ENCODE results near the gene AARS2.

AARS2 gene

DNA sequence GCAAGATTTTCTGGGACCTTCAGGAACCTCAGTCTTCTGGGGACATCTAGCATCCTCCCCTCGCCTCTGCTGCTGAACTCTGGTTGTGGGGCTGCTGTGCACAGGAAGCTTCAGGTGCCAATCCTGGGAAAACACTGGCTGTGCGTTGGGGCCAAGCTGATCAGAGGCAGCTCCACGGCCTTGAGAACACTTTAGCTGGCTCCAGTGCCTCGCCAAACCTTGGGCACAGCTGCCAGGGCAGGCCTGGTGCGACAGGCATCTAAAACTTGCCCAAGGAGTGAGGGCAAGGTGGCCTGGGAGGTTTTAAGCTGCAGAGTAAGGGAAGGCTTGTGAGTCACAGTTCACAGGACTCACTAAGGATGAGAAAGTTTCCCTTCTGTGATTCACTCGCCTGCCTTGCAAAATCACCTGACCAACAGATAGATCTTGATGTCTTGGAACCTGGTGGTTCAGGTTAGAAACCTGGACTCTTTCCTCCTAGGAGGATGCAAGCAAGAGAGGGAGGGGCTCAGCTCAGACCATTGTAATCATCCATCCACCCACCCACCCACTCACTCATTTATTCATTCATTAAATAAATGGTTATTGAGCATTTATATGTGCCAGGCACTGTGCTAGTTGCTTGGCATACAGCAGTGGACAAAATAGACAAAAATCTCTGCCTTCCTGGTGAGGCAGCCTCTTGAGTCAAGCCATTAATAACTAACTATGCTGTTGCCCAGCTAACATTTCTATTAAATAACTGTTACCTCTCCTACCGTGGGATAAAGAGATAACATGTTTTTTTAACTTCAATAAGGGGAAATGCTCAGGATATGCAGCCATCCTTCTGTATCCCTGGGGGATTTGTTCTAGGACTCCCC, 26.8 kb upstream of the AARS2 start:
- no peak overlapping the region for H3K4me3 ChIP-seq (ENCODE audit: low read depth, low read length)
- no peak for TF ChIP-seq CTCF (IDR thresholded peaks at IDR 0.05; ENCODE audit: control insufficient read depth, extremely low read depth, insufficient read depth)
- DNase-seq (ENCODE audit: low read depth) = no peak

DNA sequence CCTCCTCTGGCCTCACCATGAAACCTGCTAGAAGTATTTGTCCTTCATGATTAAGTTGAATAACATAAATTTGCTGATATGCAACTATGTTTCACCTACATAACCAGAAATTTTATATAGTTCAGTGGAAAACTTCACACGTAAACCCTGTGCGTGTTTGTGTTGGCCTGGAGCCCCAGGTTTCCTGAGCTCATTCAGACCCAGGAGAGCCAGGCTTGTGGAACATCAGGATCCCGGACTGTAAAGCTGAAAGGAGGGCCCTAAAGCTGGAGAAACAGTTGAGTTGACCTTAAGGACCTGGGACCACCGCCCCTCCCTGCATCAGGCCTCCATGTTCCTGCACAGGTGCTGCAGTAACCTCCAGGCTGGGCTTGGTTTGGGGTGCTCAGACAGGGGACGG, 26.2 kb upstream of the AARS2 start:
- no peak overlapping the region for H3K4me3 ChIP-seq (ENCODE audit: low read depth, low read length)
- DNase-seq (ENCODE audit: low read depth) = peak; percentile 30
- no peak for TF ChIP-seq CTCF (IDR thresholded peaks at IDR 0.05; ENCODE audit: control insufficient read depth, extremely low read depth, insufficient read depth)

DNA sequence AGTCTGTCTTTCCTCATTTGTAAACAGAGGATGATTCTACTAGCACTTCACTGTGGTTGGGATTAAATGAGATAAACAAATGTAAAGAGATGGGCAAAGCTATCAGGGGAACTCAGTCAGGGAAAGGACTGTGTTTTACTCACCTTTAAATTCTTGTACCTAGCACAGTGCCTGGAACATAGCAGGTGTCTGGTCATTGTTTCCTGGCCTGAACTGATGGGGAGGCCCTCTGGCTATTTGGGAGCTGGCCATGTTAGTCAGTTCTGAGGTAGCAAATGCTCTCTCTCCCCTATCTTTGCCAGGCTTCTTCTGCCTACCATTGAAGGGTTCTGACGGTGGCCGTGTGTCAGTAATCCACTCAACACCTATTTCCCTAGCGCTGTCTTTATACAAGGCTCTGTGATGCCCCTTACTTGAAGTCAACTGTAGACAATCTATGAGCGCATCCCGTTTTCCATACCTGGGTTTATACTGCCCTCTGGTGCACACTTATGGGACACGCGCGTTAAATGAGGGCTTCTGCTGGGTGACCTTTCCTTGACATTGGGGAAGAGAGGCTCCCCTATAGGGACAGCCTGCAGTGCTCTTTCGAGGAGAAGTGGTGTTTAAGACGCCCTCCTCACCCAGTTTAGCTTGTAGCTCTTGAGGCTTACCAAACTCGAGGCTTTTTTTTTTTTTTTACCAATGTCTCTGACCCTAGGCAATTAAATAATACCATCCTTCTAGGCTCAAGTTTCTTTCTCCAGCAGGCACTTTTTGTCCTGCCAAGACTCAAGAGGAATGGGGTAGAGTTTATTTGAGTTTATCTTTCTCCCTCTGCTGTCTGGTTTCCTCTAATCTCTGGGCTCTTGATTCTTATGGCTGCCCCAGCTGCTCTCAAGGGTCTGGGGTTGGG, 25.3 kb upstream of the AARS2 start:
- TF ChIP-seq CTCF (IDR thresholded peaks at IDR 0.05; ENCODE audit: control insufficient read depth, extremely low read depth, insufficient read depth) = peak; percentile 83
- no peak overlapping the region for H3K4me3 ChIP-seq (ENCODE audit: low read depth, low read length)
- peak; percentile 19 for DNase-seq (ENCODE audit: low read depth)

DNA sequence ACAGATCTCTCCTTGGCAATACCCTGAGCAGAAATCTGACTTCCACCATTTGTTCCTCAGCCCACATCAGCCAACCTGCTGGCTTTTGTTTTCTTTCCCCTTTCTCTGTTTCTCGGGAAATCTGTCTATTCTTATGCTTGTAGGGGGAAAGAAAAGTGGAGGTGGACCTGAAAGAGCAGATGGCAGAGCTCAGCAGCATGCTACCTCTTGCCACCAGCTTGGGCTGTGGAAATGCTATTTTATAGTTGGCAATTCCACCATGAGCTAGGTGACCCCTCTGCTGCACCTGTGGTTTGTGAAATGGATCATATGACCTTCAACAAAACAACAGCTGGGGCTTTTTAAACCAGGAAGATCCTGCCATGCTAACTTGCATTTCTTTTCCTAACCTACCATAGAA, 22.5 kb upstream of the AARS2 start:
- no peak overlapping the region for H3K4me3 ChIP-seq (ENCODE audit: low read depth, low read length)
- TF ChIP-seq CTCF (IDR thresholded peaks at IDR 0.05; ENCODE audit: control insufficient read depth, extremely low read depth, insufficient read depth) = no peak
- DNase-seq (ENCODE audit: low read depth) = no peak

- no peak for TF ChIP-seq CTCF (IDR thresholded peaks at IDR 0.05; ENCODE audit: control insufficient read depth, extremely low read depth, insufficient read depth)
- no peak overlapping the region for H3K4me3 ChIP-seq (ENCODE audit: low read depth, low read length)
- DNase-seq (ENCODE audit: low read depth) = no peak
These were observed 20.8 kb upstream of the AARS2 start for GRCh38 chr6:44333942-44334341.

- no peak overlapping the region for H3K4me3 ChIP-seq (ENCODE audit: low read depth, low read length)
- TF ChIP-seq CTCF (IDR thresholded peaks at IDR 0.05; ENCODE audit: control insufficient read depth, extremely low read depth, insufficient read depth) = no peak
- DNase-seq (ENCODE audit: low read depth) = no peak
These were observed 20.2 kb upstream of the AARS2 start for GRCh38 chr6:44333273-44333919.

Data from LNCaP clone FGC (cell line).